Ramos (cell line): ENCODE data around the gene SLC2A2.

Experiments used
- in situ Hi-C: fragments of 300-500 bp; cut with MboI; formaldehyde crosslinking; loops from one replicate; pipeline ENCODE4 v1.14.3; 2022; ENCODE audit warnings: low sequenced_read_pairs; ENCODE audit not compliant: unreplicated experiment

The SLC2A2 gene

DNA sequence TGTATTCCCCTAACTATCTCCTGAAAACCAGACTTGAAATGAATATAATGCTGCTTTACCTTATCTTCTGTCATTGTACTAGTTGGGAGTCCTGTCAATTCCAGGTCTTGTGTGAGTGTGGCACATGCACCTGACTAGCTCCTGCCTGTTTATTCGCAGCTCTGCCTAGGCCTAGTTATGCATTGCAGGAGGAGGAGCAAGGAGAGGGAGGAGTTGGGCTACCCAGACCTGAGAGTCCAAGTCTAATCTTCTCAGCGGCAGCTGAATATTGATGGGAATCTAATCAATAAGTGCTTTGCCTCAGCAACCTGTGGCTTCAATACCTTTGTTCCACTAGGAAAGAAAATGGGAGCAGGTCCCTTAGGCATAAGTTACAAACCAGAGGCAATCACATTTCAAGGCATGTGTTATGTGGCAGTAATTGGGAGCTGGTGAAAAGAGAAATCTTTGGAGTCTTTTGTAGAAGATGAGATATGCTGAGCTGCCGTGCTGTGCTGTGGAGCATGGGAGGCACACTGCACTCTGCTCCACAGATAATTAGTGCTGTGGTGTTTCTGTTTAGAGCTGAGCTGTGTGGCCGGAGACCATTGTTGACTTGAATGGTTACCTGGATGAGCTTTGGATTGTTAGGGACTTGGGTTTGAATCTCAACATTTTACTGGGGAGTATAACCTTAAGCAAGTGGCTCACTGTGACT, at the start of gene SLC2A2:
Gene SLC2A2, minus strand, starts transcription at position 124 of the 697 bp plus-strand sequence. Its CDS starts 50 bp downstream, at position 74.
- in situ Hi-C loops = no loop called here

DNA sequence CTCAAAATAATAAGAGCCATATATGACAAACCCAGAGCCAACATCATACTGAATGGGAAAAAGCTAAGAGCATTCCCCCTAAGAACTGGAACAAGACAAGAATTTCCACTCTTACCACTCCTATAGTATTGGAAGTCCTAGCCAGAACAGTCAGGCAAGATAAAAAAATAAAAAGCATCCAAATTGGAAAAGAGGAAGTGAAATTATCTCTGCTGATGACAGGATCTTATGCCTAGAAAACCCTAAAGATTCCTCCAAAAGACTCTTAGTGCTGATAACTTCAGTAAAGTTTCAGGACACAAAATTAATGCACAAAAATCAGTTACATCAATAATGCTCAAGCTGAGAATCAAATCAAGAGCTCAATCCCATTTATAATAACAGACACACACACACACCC, 45.9 kb upstream of the SLC2A2 start:
- in situ Hi-C loops = no loop called here

DNA sequence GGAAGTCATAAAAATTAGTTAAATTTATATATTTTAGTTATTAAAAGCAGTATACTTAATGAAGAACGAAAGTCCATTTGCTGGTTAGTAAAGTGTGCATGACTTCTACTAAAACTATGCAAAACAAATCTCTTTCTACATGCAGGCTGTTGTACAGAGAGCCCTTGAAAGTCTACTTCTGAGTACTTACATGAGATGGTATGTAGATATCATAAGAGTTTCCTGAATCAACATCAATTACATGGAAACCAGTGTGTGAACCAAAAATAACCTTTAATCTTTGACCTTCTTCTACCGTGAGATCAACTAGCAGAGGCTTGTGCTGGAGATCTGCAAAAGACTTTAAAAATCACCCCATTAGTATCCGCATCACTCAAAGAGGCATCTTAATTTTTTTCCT, 42.1 kb upstream of the SLC2A2 start:
- in situ Hi-C loops = no loop called here

DNA sequence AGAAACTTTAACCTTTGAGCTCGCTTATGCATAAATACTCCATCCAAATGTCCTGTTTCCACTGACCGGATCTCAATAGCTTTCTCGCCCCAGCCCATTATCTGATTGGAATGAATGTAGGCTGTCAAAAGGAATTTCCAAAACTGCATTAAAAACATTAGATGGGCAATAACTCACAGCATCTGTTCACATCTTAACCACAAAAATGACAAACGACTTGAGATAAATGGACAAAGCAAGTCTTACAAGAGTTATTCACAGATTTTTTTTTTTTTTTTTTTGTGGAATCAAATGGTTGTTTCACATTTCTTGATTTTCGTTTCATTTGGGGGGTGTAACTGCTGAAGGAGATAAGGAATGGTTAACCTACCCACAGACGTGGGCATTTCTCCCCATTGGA, 39.7 kb upstream of the SLC2A2 start:
- in situ Hi-C loops = no loop called here

DNA sequence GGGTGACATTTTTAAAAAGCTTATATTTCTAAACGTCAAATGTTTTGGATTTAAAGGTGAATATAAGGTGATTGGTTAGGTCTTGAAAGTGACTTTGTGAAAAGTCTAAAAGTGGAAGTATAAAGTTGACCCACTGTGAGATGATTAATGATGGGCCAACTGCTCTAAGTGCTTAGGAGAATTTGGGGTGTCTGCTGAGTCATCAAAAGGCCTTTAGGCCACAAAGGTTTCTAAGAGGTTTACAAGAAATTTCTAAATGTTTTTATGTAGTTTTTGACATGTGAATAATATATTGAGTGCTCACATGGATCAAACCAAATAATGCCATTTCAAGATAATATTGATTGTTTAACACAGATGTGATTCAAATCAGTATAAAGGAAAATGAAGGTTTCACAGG, 39.2 kb upstream of the SLC2A2 start:
- in situ Hi-C loops = no loop called here

DNA sequence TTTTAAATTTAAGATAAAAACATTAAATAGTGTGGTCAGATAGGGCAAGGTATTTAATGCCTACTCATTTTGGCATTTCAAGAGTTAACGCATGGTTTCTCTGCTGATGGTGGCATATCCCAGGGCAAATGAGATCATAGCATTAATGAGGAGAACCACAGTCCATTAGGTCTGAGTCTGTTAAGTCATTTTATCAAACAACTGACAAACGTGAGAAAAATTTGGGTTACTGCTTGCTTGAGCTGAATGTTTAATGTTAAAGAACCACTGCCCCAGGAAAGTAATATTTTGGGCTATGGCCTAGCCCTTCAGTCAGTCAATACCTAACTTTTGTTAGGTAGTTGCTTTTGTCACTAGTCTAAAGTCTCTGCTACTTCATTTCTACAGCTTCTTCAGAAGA, 37.9 kb upstream of the SLC2A2 start:
- in situ Hi-C loops = no loop called here

DNA sequence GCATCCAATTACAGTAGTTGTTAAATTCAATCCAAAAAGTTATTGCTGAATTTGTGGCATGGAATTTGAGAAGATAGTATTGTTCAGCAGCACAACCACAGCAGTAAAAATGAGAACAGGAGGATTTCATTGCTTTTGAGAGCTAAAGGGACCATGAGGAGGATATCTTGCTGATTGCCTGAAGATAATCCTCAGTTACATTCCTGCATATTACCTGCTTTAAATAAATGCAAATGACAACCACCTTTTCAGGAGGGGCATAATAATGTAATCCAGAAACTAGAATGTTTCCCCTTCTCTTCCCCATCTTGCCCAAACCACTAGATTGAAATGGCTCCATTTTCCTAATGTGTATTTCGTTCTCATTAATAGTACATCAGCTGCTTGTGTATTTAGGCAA, 35.2 kb upstream of the SLC2A2 start:
- in situ Hi-C loops = no loop called here

DNA sequence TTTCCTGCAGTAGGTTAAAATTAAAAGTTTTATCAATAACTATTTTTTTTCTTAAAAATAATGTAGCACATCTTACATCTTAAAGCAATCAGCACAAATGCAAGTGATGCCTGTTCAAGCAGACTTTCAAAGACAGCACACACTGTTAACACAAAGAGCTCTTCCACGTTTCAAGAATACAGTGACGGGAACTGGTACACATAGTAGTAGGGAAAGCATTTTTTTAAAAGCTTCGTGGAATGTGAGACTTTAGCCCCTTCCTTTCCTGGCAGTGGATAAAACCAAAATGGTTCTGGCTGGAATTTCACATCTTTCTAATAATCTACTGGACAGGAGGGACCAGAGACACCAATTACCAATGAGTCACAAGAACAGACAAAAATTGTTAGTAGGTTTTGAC, 33.5 kb upstream of the SLC2A2 start:
- in situ Hi-C loops = no loop called here

DNA sequence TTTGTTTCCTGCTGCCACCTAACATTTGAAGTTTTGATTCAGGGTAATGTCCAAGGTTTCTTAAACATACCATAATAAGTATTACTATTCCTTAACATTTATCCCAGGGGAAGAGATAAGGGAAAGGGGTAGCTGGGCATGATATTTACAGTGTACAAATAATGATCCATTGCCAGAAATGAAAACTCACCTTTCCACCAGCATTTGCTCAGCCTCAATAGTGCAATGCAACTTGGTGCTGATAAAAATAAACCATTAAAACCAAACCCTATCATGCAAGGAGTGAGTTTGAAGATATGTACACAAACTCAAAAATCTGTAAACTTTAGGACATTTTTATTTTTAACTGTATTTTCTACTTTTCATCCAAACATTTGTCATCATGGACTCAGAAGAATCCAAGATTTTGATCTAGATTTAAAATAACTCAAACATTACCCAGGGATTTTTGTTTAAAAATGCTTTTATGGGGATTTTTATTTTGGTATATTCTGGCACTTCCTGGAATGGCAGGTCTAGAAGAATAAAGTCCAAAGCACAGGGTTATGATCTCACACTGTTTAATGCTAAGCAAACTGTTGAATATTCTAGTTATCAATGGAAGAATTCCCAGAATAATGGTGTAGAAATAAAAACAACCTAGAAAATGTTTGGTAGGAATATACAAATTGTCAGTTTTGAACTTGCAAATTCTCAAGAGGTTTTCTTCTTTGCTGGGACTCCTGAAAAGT, 32.5 kb upstream of the SLC2A2 start:
- in situ Hi-C loops = no loop called here

DNA sequence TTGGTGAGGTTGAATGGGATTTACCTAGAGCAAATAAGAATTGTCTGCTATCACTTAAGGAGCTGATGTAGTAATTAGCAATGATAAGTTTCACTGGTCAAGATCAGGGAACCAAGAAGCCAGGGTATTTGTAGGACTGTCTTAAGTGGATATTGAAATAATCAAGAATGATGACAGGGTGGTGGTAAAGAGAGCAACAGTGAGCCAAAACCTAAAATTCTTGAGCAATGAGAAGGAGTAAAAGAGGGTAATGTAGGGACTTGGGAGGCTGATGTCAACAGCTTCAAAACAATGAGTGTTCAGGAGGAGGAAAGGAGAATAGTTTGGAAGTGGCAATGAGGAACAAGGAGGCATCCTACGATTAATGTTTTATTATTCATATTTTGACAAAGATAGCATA, 31.5 kb upstream of the SLC2A2 start:
- in situ Hi-C loops = no loop called here

DNA sequence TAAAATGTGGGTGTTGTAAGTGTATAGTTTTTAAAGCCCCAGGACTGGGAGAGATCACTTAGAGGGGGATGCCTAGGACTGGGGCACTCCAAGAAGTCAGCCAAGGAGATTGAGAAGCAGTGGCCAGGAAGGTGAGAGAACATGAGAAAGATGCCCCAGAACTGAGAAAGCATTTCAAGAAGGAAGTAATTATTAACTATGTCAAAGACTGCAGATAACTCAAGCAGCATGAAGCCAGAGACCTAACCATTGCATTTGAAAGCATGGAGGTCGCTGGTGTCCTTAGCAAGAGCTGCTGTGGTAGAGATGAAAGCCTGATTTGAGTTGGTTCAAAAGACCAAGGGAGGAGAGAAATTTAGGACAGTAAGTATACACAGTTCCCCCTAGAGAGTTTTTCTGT, 30.6 kb upstream of the SLC2A2 start:
- in situ Hi-C loops = no loop called here

DNA sequence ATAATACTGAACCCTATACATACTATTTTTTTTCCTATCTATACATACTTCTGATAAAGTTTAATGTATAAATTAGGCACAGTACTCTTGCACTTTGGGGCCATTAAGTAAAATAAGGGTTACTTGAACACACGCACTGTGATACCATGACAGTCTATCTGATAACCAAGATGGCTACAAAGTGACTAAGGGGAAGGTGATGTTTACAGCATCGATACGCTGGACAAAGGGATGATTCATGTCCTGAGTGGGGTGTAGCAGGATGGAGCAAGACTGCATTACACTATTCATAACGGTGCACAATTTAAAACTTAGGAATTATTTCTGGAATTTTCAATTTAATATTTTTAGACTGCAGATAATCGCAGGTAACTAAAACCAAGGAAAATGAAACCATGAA, 30.0 kb upstream of the SLC2A2 start:
- in situ Hi-C loops = no loop called here

DNA sequence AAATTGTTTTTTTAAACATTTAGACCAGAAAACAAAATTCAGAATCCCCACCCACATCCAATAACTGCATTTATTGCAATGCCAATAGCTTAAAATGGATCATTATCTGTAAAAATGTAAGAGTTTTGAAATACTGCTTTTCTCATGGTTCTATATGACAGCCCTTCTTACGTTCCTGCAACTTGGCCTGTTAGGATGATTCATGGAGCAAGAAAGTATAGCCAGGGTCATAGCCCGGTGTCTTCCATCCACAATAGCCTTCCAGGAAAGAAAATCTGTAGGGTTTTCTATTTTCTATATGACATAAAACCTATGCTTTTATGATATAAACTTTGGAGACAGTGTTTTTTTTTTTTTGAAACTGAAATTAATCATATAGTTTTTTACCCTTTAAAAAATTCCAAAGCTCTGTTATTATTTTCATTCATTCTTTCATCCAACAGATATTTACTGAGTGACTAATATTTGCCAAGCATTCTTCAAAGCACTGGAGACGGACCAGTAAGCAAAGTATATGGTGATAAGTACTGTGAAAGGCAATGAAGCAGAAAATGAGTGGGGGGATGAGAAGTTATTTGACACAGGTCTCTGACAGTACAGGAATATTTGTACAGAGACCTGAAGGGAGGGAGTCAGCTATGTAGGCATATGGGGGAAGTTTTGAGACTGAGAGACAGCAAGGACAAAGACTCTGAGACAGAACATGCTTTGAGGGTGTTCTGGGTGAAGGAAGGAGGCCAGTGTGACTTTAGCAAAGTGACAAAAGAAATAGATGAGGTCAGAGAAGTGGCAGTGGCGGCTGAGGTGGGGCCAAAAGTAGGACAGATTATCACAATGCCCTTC, 29.0 kb upstream of the SLC2A2 start:
- in situ Hi-C loops = no loop called here

DNA sequence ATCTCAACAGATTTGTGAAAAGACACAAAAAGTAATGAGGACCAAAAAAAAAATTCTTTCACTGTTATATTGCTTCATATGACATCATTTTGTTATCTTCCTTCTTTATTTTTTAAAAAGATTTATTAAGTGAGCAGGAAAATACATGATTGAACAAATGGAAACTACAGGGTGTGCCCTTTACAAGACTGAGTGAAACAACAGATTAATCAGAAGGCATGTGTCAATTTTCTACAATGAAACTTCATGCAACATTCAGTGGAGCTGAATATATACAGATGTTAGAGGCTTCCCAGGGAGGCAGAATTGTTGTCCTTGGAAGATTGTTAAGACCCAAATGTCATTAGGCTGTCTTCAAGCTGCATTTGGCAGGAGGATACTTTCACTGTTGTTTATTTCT, 28.4 kb upstream of the SLC2A2 start:
- in situ Hi-C loops = no loop called here

DNA sequence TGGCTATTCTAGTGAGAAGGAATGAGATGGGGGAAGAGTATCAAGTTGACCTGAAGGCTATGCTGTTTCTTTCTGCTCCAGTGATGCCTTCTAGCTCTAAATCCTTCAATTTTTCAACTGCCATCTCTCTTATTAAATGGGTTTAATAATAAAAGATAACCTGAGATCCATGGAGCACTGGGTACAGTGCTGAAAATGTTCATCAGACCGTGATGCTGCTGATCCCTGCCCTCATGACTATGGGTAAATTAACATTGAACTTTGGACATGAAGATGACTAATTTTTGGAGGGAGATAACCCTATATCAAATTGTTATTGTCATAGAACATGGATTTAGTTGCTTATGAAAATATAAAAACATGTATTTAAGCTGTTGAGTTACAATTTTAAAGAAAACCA, 27.7 kb upstream of the SLC2A2 start:
- in situ Hi-C loops = no loop called here

DNA sequence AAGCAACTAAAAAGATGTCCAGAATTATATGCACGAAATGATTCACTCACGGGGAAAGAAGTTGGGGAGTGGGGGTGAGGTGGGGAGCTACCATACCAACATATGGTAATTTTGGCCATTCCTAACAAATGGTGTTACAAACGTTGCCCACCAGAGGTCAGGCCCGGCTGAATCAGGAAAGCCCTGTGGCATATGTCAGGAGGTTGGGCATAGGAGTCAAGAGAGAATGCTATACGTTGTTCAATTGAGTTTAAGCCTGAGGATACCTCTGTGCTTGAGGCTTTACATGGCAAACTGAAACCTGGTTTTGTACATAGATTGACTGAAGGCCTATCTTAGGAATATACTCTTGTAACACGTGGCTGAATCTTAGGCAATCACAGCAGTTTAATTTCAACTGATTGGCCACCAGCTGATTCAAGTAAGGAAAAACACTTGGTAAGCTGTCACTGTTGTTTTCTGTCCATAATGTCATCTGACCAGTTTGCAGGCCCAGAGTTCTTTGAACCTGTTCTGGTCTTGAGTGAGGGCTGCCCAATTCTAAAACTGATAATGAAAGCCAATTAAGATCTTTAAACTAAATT, 23.4 kb upstream of the SLC2A2 start:
- in situ Hi-C loops = no loop called here

DNA sequence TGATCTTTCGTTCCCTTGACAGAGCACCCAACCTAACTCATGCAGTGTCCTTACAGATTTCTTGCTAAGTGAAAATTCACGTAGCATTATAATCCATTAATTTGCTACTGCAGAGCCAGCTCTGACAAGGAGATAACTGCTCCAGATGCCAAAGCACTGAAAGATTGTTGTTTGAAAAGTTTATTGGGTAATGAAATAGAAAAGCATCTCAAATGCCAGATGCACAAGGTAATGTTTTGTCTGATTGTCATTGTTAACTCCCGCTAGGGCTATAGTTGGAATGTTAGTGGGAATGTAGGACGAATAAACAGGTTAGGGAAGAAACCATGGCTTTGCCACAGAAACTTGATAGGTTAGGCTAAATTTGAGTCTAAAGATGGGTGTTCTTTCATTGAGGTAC, 20.2 kb upstream of the SLC2A2 start:
- in situ Hi-C loops = no loop called here

DNA sequence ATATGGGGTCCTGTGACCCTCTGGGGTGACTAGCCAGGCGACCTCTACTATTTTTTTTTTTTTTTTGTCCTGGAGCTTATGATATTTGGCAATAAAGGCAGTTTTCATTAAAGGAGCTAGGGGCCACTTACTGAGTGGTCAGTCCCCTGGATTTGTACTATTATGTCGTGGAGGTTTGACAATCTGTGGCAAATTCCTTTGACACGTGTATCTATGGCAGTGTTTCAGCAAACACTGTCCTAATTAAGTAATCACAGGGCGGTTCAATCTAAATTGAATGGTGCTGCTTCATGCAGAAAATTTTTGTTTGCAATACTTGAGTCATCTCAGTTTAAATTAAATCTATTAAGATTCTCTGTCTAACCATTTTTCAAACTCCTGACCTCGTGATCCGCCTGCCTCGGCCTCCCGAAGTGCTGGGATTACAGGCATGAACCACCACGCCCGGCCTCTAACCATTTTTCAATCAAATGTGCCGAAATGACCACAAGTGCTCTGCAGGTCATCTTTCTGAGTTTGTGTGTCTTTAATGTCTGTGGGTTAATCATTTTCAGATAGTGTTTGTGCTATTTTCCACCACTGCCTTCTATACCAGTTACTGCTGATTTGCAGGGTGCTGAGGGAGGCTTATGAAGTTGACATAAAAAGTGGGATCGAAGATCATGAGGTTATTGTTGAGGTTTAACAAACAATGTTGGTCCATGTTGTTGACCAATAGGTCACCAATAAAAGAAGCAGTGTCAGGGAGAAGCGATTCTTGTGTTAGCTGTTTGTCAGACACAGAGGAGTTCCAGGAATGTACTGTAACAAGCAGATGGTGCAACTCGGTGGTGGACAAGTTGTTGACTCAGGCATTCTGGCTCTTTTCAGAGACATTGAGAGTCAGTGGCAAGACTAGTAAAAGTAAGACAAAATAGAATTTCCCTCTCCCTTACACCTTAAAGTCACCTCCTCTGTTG, 18.6 kb upstream of the SLC2A2 start:
- in situ Hi-C loops = no loop called here

DNA sequence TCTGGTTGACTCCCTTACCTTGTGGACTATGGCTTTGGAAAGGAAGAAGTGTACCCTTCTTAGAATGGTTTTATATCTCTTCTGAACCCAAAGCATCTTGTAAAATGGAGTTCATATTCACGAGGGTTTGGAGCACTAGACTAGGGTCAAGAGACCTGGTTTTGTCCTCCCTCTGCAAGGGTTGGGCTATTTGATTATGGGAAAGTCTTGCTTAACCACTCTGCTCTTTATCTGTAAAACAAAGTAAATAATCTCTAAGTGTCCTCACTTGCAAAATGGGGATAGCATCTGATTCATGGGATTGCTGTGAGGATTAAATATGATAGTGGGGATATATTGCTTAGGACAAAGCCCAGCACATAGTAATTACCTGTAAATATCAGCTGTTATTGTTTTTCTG, 17.9 kb upstream of the SLC2A2 start:
- in situ Hi-C loops = no loop called here

DNA sequence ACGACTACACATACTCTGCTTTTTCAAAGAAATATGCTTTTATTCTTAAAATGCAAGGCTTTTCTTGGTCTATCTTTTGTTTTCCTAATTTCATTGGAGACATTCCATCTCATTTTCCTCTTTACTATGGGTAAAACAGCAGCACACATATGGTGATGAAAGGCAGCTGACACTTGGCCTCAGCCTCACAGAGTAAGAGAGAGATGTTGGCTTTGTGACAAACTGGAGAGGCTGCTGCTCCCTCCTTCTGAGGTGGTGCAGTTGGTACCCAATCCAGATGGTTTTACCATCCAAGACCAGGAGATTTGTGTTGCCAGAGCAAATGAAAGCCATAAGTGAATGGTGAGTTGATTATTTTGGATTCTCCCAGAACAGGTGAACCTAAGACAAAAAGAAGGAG, 13.2 kb upstream of the SLC2A2 start:
- in situ Hi-C loops = no loop called here
